Activated CD8-positive, alpha-beta memory T cell treated with anti-CD3 and anti-CD28 coated beads for 24 hours (primary cell): ENCODE data around the gene OGFR.

Source experiments
- DNase-seq: peaks from one replicate; pipeline ENCODE4 v3.0.0-alpha.2; 2020

The OGFR gene

GRCh38 chr20:62827311-62828038, 22.8 kb downstream of the OGFR start:
- no peak for DNase-seq

GRCh38 chr20:62828051-62828450, 23.4 kb downstream of the OGFR start:
- no peak for DNase-seq

DNA sequence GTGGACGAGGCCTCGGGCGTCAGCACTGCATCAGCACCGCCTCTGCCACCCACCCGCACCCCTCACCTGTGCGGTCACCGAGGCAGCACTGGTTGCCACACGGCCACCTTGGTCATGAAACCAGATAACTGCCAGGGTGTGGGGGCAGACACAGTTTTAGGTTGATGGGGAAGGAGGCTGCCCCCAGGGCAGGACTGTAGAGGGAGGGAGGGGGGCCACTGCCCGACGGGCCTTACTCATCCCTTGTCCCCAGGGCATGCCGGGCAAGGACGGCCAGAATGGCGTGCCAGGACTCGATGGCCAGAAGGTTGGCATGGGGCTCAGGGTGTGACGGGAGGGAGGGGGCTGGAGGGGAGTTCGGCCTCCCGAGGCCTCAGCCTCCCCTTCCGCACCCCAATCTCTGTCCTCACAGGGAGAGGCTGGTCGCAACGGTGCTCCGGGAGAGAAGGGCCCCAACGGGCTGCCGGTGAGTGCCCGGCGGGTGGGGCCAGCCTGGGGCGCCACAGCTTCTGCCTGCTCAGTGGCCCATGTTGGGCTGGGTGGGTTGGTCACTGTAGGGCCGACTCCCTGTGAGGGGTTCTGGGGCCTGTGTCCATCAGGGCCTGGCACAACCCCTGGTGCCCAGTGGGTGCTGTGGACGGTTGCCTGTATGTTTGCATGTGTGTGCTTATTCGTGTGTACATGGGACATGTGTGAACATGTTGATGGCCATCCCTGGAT, 24.0 kb downstream of the OGFR start:
- no peak for DNase-seq

- no peak for DNase-seq
Measured at GRCh38 chr20:62829231-62830230, 24.9 kb downstream of the OGFR start.

- no peak for DNase-seq
Measured at GRCh38 chr20:62830251-62830650, 25.6 kb downstream of the OGFR start.

DNA sequence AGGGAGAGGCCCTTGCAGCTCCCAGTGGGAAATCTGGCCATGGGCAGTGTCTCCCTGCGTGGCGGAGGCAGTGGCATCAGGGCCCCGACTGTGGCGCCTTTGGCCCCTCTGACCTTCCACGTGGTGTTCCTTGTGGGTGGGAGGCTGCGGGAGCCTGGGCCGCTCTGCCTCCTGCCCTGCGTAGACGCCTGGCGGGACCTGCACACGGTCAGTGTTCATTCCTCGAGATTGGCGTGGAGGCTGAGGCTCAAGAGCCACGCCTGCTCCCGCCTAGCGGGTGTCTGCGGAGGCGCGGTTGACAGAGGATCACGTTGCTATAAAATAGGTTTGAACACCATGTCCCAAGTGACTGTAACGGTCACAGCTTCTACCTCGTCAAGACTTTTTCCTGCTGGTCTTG, 26.2 kb downstream of the OGFR start:
- no peak for DNase-seq

DNA sequence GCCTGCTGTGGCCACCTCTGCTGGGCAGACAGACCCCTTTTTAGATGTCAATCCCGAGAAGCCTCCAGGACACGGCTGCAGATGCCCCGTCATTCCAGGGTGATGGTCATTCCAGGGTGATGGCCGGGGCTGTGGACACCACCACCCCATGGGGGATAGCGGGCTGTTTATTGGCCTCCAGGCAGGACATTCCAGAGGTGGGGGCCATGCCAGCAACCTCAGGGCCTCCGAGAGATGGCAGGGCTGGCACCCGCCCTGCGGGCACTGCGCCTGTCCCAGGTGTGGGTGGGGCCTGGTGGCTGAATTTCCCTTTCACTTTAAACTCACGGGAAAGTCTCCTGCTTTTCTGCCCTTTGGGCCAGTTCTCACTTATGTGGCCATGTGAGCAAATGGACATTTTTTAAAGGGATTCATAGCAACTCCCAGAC, 26.7 kb downstream of the OGFR start:
- no peak for DNase-seq

DNA sequence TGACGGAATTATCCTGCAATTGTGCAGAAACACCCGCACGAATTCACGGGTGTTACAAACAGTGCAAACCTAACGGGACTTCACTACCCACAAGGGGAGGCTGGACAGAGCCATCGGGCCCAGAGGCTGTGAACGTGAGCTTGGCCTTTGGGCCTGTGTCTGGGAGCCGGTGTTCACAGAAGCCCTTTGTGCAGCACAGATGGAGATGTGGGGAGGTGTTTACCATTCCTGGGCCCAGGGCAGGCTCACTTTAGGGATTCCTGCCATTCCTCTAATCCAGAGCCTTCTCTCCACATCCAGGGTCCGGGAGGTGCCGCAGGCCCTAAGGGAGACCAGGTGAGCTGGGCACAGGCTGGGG, 27.2 kb downstream of the OGFR start:
- no peak for DNase-seq

- no peak for DNase-seq
Measured at GRCh38 chr20:62832212-62832922, 27.7 kb downstream of the OGFR start.

GRCh38 chr20:62832951-62833391, 28.3 kb downstream of the OGFR start:
- no peak for DNase-seq

DNA sequence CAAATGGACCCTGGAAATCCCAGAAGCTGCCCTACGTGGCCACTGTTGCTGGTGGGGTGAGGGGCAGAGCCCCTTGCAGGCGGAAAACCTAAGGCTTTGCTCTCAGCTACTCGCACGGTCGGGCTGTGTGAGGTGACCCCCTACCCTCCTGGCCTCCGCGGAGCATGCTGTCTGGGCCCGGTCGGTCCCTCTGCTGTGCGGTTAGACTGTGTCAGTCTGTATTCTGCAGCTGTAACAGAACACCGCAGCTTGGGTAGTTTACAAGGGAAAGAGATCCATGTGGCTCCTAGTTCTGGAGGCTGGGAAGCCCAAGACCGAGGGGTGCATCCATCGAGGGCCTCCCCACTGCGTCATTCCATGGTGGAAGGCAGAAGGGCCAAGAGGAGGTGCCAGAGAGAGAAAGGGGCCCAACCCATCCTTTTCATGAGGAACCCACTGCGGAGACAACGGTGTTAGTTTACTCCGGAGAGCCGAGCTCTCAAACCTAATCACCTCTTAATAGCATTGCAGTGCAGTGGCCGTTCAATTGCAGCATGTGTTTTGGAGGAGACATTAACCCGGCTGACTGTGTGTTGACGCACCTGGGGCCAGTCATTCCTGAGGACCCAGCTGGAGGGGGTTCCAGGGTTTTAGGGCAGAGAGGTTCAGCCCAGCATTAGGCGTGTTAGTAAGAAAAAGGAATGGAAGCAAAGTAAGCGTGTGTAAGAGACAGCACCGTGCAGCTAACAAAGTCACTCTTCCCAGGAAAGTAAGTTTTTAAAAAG, 30.5 kb downstream of the OGFR start:
- no peak for DNase-seq

DNA sequence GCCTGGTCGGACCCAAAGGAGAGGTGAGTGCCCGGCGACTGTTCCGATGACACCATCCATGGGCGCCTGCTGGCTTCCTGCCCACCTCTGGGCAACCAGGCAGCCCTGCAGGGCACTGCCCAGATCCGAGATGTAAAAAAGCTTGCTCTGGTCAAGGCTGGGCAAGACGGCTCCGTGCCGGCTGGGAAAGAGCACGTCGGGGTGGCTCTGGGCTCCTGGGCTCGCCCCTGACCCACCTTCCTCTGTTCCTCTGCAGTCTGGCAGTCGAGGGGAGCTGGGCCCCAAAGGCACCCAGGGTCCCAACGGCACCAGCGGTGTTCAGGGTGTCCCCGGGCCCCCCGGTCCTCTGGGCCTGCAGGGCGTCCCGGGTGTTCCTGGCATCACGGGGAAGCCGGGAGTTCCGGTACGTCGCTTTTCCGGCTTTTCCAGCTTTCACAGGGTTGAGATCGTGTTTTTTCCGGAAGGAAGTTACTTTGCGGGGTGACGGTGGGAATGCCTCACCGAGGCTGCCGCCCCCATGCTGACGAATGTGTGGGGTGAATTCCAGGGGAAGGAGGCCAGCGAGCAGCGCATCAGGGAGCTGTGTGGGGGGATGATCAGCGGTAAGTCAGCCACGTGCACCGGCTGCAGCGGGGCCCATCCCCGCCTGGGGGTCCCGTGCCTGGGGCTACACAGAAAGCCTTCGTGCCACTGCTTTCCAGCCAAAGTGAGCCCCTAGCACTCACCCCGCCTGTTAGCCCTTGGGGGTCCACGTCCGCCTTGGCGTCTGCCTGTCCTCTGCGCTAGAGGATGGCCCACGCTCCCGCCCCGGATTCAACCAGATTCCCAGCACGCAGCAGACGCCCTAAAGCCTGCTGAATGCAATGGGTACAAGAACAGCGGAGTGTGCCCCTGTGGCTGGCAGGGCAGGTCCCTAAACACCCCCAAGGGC, 31.6 kb downstream of the OGFR start:
- no peak for DNase-seq

DNA sequence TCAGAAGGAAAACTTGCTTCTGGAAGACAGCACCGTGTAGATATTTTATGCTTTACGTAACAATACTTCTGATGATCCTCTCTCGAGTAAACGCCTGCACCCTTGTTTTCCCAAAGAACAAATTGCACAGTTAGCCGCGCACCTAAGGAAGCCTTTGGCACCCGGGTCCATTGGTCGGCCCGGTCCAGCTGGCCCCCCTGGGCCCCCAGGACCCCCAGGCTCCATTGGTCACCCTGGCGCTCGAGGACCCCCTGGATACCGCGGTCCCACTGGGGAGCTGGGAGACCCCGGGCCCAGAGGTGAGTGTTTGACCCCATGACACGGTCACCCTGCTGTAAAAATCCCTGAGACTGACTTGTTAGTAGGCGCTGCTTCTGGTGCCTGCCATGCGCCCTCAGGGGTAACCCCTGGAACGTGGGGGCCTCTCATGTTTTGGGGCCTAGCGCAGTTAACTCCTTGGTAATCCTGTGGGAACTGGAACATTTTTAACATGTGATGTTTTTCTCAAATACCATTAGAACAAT, 32.4 kb downstream of the OGFR start:
- no peak for DNase-seq

DNA sequence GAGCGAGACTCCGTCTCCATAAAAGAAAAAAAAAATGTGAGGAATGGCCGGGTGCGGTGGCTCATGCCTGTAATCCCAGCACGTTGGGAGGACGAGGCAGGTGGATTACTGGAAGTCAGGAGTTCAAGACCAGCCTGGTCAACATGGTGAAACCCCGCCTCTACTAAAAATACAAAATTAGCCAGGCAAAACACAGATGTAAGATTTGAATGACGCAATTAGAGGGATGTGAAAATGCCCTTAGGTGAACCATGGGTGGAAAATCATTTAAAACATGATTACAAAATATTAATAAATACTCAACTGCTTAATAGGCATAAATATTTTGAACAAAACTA, 33.1 kb downstream of the OGFR start:
- no peak for DNase-seq

DNA sequence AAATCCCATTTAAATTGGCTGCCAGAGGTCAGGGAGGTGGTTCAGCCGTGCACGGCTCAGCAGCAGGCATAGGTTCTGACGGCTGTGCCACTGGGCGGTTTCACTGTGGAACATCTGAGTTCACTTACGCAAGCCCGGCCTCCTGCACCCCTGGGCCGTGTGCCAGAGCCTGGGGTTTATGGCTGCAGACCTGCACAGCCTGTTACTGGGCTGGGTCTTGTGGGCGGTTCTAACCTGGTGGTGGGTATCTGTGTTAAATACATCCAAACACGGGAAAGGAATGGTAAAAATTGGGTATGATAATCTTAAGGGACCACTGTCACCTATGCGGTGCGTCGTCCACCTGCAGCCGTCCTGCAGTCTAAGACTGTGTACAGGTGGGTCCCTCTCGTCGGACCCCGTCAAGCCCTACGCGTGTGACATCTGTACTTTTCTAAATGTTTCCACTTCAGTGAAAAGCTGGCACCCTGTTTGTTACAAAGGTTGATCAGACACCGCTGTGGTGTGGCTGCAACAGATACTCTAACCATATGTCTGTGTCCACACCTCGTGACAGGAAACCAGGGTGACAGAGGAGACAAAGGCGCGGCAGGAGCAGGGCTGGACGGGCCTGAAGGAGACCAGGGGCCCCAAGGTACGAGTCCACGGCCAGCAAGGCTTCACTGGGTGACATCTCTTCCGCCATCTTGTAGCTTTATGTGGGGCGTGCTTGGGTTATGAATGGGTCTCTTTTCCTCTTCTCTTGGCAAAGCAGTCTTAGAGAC, 33.7 kb downstream of the OGFR start:
- DNase-seq = no peak

GRCh38 chr20:62839261-62839660, 34.6 kb downstream of the OGFR start:
- DNase-seq = no peak

GRCh38 chr20:62839816-62840215, 35.2 kb downstream of the OGFR start:
- no peak for DNase-seq

DNA sequence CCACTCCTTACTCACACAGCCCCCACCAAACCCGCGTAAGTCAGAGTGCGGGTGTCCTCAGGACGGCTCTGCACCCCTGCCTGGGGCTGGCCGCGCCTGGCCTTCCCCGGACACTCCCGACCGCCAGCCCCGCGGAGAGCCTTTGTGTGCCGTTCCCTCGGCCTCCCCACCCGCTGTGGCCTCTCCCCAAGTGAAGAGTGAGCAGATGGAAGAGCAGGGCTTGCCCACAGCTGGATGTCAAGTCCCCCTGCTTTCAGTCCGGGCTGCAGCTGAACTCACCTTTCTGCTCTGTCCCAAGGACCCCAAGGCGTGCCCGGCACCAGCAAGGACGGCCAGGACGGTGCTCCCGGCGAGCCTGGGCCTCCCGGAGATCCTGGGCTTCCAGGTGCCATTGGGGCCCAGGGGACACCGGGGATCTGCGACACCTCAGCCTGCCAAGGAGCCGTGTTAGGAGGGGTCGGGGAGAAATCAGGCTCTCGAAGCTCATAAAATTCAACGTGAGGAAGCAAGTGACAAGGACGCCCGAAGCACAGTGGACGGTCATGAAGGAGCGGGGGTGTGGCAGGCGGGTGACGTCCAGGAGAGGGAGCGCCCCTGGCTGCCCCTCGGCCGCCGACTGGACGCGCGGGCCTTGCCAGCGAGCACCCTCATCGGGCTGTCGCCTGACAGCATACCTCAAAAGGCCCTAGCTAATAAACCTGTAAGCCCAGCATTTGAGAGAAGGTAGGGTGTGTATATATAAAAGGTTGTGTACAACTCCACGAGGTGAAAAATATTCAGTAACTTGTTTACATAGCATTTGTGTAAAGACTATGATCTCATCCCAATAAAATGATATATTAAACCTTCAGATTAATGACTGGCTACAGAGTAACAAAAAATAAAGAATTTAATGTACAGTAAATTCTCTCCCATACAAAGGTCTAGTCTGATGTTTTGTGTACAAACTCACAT, 35.9 kb downstream of the OGFR start:
- DNase-seq = no peak
